ENCODE data around the gene CCDC112.

Gene CCDC112

GRCh38 chr5:115325296-115325959 is 29.0 kb upstream of the CCDC112 start:
- H3K4me3 ChIP-seq (ENCODE audit: low read depth, low read length) = no peak overlapping the region
- TF ChIP-seq CTCF (IDR thresholded peaks at IDR 0.05; ENCODE audit: low read depth, low read length) = no peak

GRCh38 chr5:115324021-115324420 is 27.6 kb upstream of the CCDC112 start:
- no peak for TF ChIP-seq CTCF (IDR thresholded peaks at IDR 0.05; ENCODE audit: low read depth, low read length)
- no peak overlapping the region for H3K4me3 ChIP-seq (ENCODE audit: low read depth, low read length)

- TF ChIP-seq CTCF (IDR thresholded peaks at IDR 0.05; ENCODE audit: low read depth, low read length) = no peak
- no peak overlapping the region for H3K4me3 ChIP-seq (ENCODE audit: low read depth, low read length)
Measured at GRCh38 chr5:115322729-115323128, 26.3 kb upstream of the CCDC112 start.

GRCh38 chr5:115321309-115321708 is 24.9 kb upstream of the CCDC112 start:
- no peak overlapping the region for H3K4me3 ChIP-seq (ENCODE audit: low read depth, low read length)
- TF ChIP-seq CTCF (IDR thresholded peaks at IDR 0.05; ENCODE audit: low read depth, low read length) = no peak

GRCh38 chr5:115320515-115320914 is 24.1 kb upstream of the CCDC112 start:
- no peak overlapping the region for H3K4me3 ChIP-seq (ENCODE audit: low read depth, low read length)
- TF ChIP-seq CTCF (IDR thresholded peaks at IDR 0.05; ENCODE audit: low read depth, low read length) = no peak

- no peak for TF ChIP-seq CTCF (IDR thresholded peaks at IDR 0.05; ENCODE audit: low read depth, low read length)
- no peak overlapping the region for H3K4me3 ChIP-seq (ENCODE audit: low read depth, low read length)
Measured at GRCh38 chr5:115320006-115320405, 23.6 kb upstream of the CCDC112 start.

- H3K4me3 ChIP-seq (ENCODE audit: low read depth, low read length) = no peak overlapping the region
- no peak for TF ChIP-seq CTCF (IDR thresholded peaks at IDR 0.05; ENCODE audit: low read depth, low read length)
Measured at GRCh38 chr5:115319007-115319406, 22.6 kb upstream of the CCDC112 start.

Data from WI38 (cell line).